ENCODE results near the gene CCDC187. TPM values are rescaled to one million over a fixed set of nuclear protein-coding genes. Genes with fewer than 3 reads are reported as not detected.

CCDC187 gene
- total and polyA plus RNA-seq, 2 experiments from 2014 or later: 0.13 to 1.3 TPM

DNA sequence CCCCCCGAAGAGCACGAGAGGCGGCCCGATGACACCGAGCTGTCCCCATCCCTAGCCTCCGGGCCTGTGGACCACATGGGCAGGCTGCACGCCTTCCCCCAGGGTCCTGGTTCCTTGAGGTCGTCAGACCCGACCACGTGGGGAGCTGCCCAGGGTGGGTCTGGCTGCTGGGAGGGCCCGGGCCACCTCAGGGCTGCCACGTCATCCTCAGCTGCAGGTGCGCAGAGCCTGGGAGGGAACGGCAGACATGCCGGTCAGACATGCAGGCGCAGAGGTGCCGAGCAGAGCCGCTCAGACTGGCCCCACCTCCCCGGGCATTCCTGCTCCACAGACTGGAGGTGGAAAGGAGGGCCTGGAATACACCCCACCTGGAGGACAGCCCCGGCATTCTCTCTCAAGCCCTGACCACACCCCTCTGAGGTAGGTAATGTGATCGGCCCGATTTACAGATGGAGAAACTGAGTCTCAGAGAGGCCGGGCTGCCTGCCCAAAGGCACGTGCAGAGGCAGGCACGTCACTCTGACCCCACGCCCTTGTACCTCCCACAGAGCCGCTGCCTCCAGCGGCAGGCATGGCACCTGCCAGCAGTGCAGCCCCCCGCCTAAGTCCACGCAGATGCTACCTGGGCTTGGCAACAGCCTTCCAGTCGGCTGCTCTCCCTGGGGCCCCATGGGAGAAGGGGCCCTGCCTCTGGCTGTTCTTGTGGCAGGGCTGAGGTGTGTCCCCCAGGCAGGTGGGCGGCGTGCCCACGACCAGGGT lies 649 bp downstream of the CCDC187 start:
- H3K9me3 ChIP-seq (ENCODE audit: low read depth): no peaks in the 10 kb centered on the region
- H3K27me3 ChIP-seq: no peaks in the 10 kb centered on the region
- no peaks in the 10 kb centered on the region for H3K36me3 ChIP-seq
- H3K4me3 ChIP-seq: no peak overlapping the region
- no peak for DNase-seq (ENCODE audit: low read depth in 1 of 2, low spot score in 1 of 2)
- TF ChIP-seq, protein P1, sequence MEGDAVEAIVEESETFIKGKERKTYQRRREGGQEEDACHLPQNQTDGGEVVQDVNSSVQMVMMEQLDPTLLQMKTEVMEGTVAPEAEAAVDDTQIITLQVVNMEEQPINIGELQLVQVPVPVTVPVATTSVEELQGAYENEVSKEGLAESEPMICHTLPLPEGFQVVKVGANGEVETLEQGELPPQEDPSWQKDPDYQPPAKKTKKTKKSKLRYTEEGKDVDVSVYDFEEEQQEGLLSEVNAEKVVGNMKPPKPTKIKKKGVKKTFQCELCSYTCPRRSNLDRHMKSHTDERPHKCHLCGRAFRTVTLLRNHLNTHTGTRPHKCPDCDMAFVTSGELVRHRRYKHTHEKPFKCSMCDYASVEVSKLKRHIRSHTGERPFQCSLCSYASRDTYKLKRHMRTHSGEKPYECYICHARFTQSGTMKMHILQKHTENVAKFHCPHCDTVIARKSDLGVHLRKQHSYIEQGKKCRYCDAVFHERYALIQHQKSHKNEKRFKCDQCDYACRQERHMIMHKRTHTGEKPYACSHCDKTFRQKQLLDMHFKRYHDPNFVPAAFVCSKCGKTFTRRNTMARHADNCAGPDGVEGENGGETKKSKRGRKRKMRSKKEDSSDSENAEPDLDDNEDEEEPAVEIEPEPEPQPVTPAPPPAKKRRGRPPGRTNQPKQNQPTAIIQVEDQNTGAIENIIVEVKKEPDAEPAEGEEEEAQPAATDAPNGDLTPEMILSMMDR (IDR thresholded peaks at IDR 0.05; ENCODE audit: low read depth, low read length): no peak
- H3K4me1 ChIP-seq (ENCODE audit: low read depth): no peaks in the 10 kb centered on the region
- no peak overlapping the region for H3K27ac ChIP-seq

DNA sequence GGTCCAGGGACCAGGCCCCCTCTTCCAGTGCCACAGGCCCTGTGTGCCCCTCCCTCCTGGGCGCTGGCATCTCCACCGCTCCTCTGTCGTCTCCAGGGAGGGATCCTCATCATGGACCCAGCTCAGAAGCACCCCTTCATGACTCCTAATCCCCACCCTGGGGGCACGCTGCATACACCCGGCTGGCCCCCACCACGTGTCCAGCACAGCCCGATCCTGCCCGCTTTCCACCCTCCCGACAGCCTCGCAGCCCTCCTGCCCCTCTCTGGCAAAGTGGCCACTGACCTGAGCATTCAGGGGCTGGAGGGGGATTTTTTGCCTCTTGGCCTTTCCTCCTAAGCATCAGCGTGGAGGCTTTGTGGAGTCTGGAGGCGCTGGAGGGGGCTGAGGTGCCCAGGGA lies 1.4 kb downstream of the CCDC187 start:
- no peak overlapping the region for H3K4me3 ChIP-seq
- H3K36me3 ChIP-seq: no peaks in the 10 kb centered on the region
- H3K4me1 ChIP-seq (ENCODE audit: low read depth): no peaks in the 10 kb centered on the region
- H3K9me3 ChIP-seq (ENCODE audit: low read depth): no peaks in the 10 kb centered on the region
- no peaks in the 10 kb centered on the region for H3K27me3 ChIP-seq
- no peak overlapping the region for H3K27ac ChIP-seq
- no peak for DNase-seq (ENCODE audit: low read depth in 1 of 2, low spot score in 1 of 2)
- TF ChIP-seq, protein P1 (IDR thresholded peaks at IDR 0.05; ENCODE audit: low read depth, low read length): no peak

DNA sequence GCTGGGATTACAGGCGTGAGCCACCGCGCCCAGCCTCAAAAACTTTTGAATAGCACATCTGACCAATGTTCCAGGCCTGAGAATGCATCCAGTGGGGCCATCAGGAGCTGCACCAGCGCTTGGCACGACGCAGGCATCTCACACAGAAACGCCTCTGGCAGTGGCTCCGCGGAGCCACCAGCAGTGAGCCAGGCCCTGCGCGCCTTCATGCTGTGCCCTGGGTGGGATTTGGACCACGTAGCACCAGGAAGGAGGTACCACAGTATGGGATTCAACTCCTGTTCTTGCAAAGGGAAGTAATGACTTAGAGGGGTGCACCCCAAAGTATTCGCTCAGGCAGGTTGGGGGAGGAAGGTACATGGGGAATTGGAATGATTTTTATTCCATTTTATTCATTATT lies 3.0 kb downstream of the CCDC187 start:
- Histone ChIP-seq H3K9me3 (ENCODE audit: low read depth) (no peaks in the 10 kb centered on the region), H3K4me3 (no peak overlapping the region), H3K27ac (no peak overlapping the region), H3K36me3 (no peaks in the 10 kb centered on the region), H3K4me1 (ENCODE audit: low read depth) (no peaks in the 10 kb centered on the region), H3K27me3 (no peaks in the 10 kb centered on the region)
- TF ChIP-seq, protein P1 (IDR thresholded peaks at IDR 0.05; ENCODE audit: low read depth, low read length): no peak
- no peak for DNase-seq (ENCODE audit: low read depth in 1 of 2, low spot score in 1 of 2)

DNA sequence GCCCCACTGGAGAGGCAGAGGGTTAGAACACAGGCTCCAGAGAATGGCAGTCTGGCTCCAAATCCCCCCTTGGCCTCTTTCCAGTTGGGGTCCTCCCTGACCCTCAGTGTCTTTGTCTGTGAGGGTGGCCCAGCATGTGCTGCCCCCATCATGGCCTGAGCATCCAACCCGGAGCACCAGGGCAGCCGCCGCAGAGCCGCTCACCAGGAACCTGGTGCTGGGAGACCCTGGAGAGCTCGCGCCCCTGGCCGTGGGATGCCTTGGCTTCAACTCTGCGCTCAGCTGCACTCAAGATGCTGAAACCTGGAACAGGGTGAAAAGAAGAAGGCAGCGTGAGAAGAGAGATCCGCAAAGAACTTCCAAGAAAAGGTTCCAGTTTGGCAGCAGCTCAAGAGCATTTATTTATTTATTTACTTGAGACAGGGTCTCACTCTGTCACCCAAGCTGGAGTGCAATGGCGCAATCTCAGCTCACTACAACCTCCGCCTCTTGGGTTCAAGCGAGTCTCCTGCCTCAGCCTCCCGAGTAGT lies 3.8 kb downstream of the CCDC187 start:
- Histone ChIP-seq H3K4me3 (no peak overlapping the region), H3K4me1 (ENCODE audit: low read depth) (no peaks in the 10 kb centered on the region), H3K36me3 (no peaks in the 10 kb centered on the region), H3K27me3 (no peaks in the 10 kb centered on the region), H3K9me3 (ENCODE audit: low read depth) (no peaks in the 10 kb centered on the region), H3K27ac (no peak overlapping the region)
- TF ChIP-seq, protein P1 (IDR thresholded peaks at IDR 0.05; ENCODE audit: low read depth, low read length): no peak
- DNase-seq (ENCODE audit: low read depth in 1 of 2, low spot score in 1 of 2): no peak

DNA sequence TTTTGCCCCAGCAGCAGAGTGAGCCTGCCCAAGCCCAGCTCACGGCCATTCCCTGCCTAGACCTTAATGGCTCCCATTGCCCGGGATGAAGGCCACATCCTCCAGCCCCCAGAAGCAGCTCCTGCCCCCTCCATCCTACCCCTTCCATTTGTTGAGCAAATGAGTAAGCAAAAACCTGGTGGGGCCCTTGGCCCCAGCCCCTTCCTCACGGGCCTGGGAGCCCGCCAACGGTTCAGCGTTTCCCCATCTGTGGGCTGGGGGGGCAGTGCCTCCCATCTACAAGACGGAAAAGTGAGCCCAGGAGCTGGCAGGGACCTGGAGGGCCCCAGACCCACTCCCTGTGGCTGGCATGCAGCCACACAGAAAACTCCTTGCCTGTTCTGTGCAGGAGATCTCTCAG lies 4.4 kb downstream of the CCDC187 start:
- DNase-seq (ENCODE audit: low read depth in 1 of 2, low spot score in 1 of 2): no peak
- H3K36me3 ChIP-seq: no peaks in the 10 kb centered on the region
- no peaks in the 10 kb centered on the region for H3K4me1 ChIP-seq (ENCODE audit: low read depth)
- H3K9me3 ChIP-seq (ENCODE audit: low read depth): no peaks in the 10 kb centered on the region
- TF ChIP-seq, protein P1 (IDR thresholded peaks at IDR 0.05; ENCODE audit: low read depth, low read length): no peak
- H3K27me3 ChIP-seq: no peaks in the 10 kb centered on the region
- no peak overlapping the region for H3K27ac ChIP-seq
- no peak overlapping the region for H3K4me3 ChIP-seq

All from cardiac muscle cell (in vitro differentiated cells and primary cell).